Measurements from ENCODE around the gene NLRC5.

The NLRC5 gene

DNA sequence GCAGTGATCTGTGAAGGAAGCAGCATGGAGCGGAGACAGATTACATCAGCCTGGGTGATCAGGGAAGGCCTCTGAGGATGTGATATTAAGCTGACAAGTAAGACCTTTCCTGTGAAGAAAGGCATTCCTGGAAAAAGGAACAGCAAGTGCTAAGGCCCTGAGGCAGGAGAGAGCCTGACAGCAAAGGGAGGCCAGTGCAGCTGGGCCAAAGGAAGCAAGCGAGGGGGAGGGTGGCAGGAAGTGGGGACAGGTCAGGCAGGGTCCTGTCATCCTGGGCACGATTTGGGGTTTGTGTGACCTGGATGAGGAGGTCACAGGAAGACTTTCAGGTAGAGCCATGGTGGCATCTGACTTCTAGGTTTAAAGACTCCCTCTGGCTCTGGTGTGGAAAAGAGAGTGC is 115.3 kb downstream of the NLRC5 start:
- Histone ChIP-seq H3K36me3 (ENCODE audit: control insufficient read depth, low read length) (no peaks in the 10 kb centered on the region), H4K20me1 (ENCODE audit: control insufficient read depth, insufficient read depth, low read depth, low read length) (no peaks in the 10 kb centered on the region), H3K9me3 (ENCODE audit: control insufficient read depth, insufficient read depth, low read length) (no peaks in the 10 kb centered on the region), H3K9me2 (replicated peaks; ENCODE audit: control insufficient read depth, low read length) (no peaks in the 10 kb centered on the region), H3F3A (ENCODE audit: control insufficient read depth, insufficient read depth) (no peaks in the 10 kb centered on the region), H3K79me2 (ENCODE audit: control insufficient read depth, low read length) (no peaks in the 10 kb centered on the region), H3K27ac (ENCODE audit: low read depth, low read length) (no peak overlapping the region), H3K27me3 (ENCODE audit: control insufficient read depth, low read length) (no peaks in the 10 kb centered on the region), H3K4me1 (ENCODE audit: control insufficient read depth, low read length) (no peaks in the 10 kb centered on the region), H3K4me2 (ENCODE audit: low read length) (no peak overlapping the region), H3K4me3 (ENCODE audit: low read length) (no peak overlapping the region)
- TF ChIP-seq CTCF (IDR thresholded peaks at IDR 0.05; ENCODE audit: low read depth, low read length, poor library complexity, severe bottlenecking) (no peak), EZH2phosphoT487 (IDR thresholded peaks at IDR 0.05; ENCODE audit: borderline replicate concordance, low read length) (no peak)

DNA sequence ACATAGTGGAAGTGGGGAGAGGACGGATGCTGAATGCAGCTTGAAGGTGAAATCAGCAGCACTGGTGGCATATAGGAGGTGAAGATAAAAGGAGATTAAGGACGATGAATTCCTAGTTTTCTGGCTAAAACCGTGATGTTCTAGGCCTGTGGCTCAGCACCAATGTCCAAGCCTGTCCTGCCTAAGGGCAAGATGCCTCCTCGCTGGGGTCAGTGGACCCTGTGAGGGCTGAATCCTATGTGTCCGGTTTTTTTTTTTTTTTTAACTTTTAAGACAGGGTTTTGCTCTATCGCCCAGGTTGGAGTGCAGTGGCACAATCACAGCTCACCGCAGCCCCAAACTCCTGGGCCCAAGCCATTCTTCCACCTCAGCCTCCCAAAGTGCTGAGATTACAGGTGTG is 115.8 kb downstream of the NLRC5 start:
- no peaks in the 10 kb centered on the region for H4K20me1 ChIP-seq (ENCODE audit: control insufficient read depth, insufficient read depth, low read depth, low read length)
- H3K79me2 ChIP-seq (ENCODE audit: control insufficient read depth, low read length), result no peaks in the 10 kb centered on the region
- no peaks in the 10 kb centered on the region for H3K4me1 ChIP-seq (ENCODE audit: control insufficient read depth, low read length)
- H3K4me3 ChIP-seq (ENCODE audit: low read length), result no peak overlapping the region
- no peaks in the 10 kb centered on the region for H3K27me3 ChIP-seq (ENCODE audit: control insufficient read depth, low read length)
- H3F3A ChIP-seq (ENCODE audit: control insufficient read depth, insufficient read depth), result no peaks in the 10 kb centered on the region
- H3K9me3 ChIP-seq (ENCODE audit: control insufficient read depth, insufficient read depth, low read length), result no peaks in the 10 kb centered on the region
- no peak for TF ChIP-seq EZH2phosphoT487 (IDR thresholded peaks at IDR 0.05; ENCODE audit: borderline replicate concordance, low read length)
- TF ChIP-seq CTCF (IDR thresholded peaks at IDR 0.05; ENCODE audit: low read depth, low read length, poor library complexity, severe bottlenecking), result no peak
- no peaks in the 10 kb centered on the region for H3K9me2 ChIP-seq (replicated peaks; ENCODE audit: control insufficient read depth, low read length)
- no peaks in the 10 kb centered on the region for H3K36me3 ChIP-seq (ENCODE audit: control insufficient read depth, low read length)
- H3K27ac ChIP-seq (ENCODE audit: low read depth, low read length), result no peak overlapping the region
- no peak overlapping the region for H3K4me2 ChIP-seq (ENCODE audit: low read length)

DNA sequence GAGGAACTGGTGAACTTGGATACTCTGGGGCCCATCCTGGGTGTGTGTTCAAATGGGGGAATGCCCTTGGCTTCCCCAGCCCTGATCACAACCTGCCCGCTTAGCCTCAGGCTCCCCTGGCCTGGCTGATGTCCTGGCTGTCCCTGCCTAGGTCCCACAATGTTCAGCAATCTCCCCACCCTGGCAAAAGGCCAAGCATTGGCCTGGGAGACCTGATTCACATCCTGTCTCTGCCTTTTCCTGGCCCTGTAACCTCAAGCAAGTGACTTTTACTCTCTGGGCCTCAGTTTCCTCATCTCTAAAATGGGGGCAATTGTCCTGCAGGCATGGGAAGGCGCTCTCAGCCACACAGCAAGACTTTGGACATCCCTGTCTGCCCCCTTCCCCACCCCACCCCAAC is 117.4 kb downstream of the NLRC5 start:
- Histone ChIP-seq H3K27me3 (ENCODE audit: control insufficient read depth, low read length) (no peaks in the 10 kb centered on the region), H4K20me1 (ENCODE audit: control insufficient read depth, insufficient read depth, low read depth, low read length) (no peaks in the 10 kb centered on the region), H3K4me1 (ENCODE audit: control insufficient read depth, low read length) (no peaks in the 10 kb centered on the region), H3F3A (ENCODE audit: control insufficient read depth, insufficient read depth) (0 out of 2 replicates have a peak, but pooled peaks cover 4% of the 10 kb centered on the region), H3K4me2 (ENCODE audit: low read length) (no peak overlapping the region), H3K9me3 (ENCODE audit: control insufficient read depth, insufficient read depth, low read length) (no peaks in the 10 kb centered on the region), H3K27ac (ENCODE audit: low read depth, low read length) (no peak overlapping the region), H3K36me3 (ENCODE audit: control insufficient read depth, low read length) (no peaks in the 10 kb centered on the region), H3K9me2 (replicated peaks; ENCODE audit: control insufficient read depth, low read length) (no peaks in the 10 kb centered on the region), H3K79me2 (ENCODE audit: control insufficient read depth, low read length) (no peaks in the 10 kb centered on the region), H3K4me3 (ENCODE audit: low read length) (no peak overlapping the region)
- no peak for TF ChIP-seq EZH2phosphoT487 (IDR thresholded peaks at IDR 0.05; ENCODE audit: borderline replicate concordance, low read length)
- TF ChIP-seq CTCF (IDR thresholded peaks at IDR 0.05; ENCODE audit: low read depth, low read length, poor library complexity, severe bottlenecking), result no peak

Data from DOHH2 (cell line).